Memory B cell (primary cell): ENCODE data around the gene SLIRP.
"Not testable (repeated sequence)": the region's sequence is repeated elsewhere in the genome, so short reads cannot be mapped to it uniquely, and the experiment has no call there.

Experiments used
- ATAC-seq: fragments of 150-1000 bp; cut with Tn5 transposase; 2 replicates; pipeline ENCODE4 v1.10.0; 2021; ENCODE audit warnings: low read depth, mild to moderate bottlenecking, moderate library complexity
- DNase-seq, 2 donors: peaks; one replicate each; pipeline ENCODE4 v3.0.0; 2022; ENCODE audit warnings: low spot score in 2 of 2
- H3K27ac Mint-ChIP-seq: one replicate; pipeline ENCODE4 v1.8.0; 2022; ENCODE audit warnings: mild to moderate bottlenecking, moderate library complexity, mixed read lengths
- H3K27me3 Mint-ChIP-seq: one replicate; pipeline ENCODE4 v1.8.0; 2022; ENCODE audit warnings: mixed read lengths
- H3K36me3 Mint-ChIP-seq: one replicate; pipeline ENCODE4 v1.8.0; 2022; ENCODE audit warnings: mild to moderate bottlenecking, mixed read lengths
- H3K4me1 Mint-ChIP-seq: one replicate; pipeline ENCODE4 v1.8.0; 2022; ENCODE audit warnings: mixed read lengths
- H3K4me3 Mint-ChIP-seq: one replicate; pipeline ENCODE4 v1.8.0; 2022; ENCODE audit warnings: mild to moderate bottlenecking, moderate library complexity, mixed read lengths
- H3K9me3 Mint-ChIP-seq: one replicate; pipeline ENCODE4 v1.8.0; 2022; ENCODE audit warnings: mixed read lengths

SLIRP gene

DNA sequence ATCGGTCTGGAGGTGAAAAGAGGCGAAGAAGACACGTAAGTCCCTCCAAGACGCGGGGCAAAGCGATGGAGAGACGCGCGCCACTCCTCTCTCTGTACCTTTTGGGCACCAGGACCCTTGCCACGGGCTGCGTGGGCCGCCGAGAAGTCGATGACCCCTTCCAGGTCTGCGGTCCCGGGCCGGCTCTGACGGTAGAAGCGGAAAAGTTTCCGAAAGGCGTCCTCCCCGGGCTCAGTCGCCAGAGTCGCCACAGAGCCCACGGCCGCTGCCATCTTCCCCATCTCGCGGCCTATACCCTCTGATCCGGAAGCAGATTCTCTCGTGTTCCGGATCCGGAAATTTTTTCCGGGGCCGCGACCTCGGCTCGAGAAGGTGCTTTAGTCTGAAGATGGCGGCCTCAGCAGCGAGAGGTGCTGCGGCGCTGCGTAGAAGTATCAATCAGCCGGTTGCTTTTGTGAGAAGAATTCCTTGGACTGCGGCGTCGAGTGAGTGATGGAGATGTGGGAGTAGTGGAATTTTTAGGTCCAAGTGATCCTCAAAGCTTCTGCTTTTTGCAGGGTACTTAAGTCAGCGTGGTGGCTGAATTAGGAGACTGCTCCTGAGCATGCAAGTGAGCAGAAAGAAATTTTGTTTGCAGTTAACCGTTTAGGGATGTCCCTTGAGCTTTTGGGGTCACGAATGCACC is at the start of gene SLIRP, which contains the start of gene ALKBH1:
TSS of gene SLIRP (plus strand) at position 380 of the 685 bp plus-strand sequence. CDS start at position 389, 9 bp downstream.
TSS of gene ALKBH1 (minus strand) at position 300 of the 685 bp plus-strand sequence. CDS start at position 281, 19 bp downstream.
- DNase-seq = peak; percentile 74 to 83
- H3K36me3 Mint-ChIP-seq = peaks cover 11% of the 10 kb centered on the region
- peak within 1 kb of the TSS; percentile 94 for H3K27ac Mint-ChIP-seq
- H3K9me3 Mint-ChIP-seq = no peaks in the 10 kb centered on the region
- peak within 1 kb of the TSS; percentile 92 for H3K4me3 Mint-ChIP-seq
- peak; percentile 97 for ATAC-seq
- peaks cover 23% of the 10 kb centered on the region for H3K4me1 Mint-ChIP-seq
- no peaks in the 10 kb centered on the region for H3K27me3 Mint-ChIP-seq

DNA sequence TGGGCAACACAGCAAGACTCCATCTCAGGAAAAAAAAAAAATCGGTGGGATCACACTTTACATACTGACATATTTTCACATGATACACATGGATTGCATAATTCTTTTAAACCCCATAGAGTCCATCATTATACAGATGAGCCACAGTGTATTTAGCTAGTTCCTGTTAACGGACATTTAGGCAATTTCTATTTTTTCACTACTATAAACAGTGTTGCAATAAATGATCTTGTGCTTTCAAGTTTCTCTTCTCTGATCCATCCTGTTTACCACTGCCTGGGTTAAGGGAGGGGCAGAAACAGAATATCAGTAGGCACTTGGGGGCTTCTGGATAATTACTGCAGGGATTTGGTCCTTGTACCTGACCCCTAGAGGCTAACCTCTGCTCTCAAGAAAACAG is 48.1 kb upstream of the SLIRP start:
- no peaks in the 10 kb centered on the region for H3K36me3 Mint-ChIP-seq
- peaks cover 4% of the 10 kb centered on the region for H3K27me3 Mint-ChIP-seq
- H3K27ac Mint-ChIP-seq = no peak overlapping the region
- ATAC-seq (no peak), DNase-seq (no peak)
- H3K4me1 Mint-ChIP-seq = peaks cover 8% of the 10 kb centered on the region
- no peaks in the 10 kb centered on the region for H3K9me3 Mint-ChIP-seq
- H3K4me3 Mint-ChIP-seq = no peak overlapping the region

DNA sequence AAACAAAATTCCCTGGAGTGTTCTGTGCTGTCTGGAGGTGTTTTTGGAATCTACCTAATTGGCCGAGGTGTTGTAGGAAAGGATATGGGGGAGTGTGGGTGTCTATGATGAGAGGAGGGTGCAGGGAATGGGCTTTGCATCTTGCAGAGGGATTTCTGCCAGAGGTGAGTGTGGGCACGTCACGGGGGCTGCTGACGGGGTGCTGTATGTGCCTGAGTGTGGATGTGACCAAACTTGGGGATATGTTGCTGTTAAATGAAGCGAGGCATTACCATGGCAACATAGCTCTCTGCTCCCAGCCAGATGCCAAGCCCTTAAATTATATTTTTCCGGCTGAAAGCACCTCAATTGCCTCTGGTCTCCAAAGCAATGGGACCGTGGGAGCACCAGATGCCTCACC is 47.1 kb upstream of the SLIRP start:
- no peaks in the 10 kb centered on the region for H3K9me3 Mint-ChIP-seq
- no peak for DNase-seq
- no peak overlapping the region for H3K4me3 Mint-ChIP-seq
- H3K36me3 Mint-ChIP-seq = no peaks in the 10 kb centered on the region
- H3K27ac Mint-ChIP-seq = no peak overlapping the region
- H3K4me1 Mint-ChIP-seq = peaks cover 5% of the 10 kb centered on the region
- ATAC-seq = no peak
- peaks cover 2% of the 10 kb centered on the region for H3K27me3 Mint-ChIP-seq

DNA sequence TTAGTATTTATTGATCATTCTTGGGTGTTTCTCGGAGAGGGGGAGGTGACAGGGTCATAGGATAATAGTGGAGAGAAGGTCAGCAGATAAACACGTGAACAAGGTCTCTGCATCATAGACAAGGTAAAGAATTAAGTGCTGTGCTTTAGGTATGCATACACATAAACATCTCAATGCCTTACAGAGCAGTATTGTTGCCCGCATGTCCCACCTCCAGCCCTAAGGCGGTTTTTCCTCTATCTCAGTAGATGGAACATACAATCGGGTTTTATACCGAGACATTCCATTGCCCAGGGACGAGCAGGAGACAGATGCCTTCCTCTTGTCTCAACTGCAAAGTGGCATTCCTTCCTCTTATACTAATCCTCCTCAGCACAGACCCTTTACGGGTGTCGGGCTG is 46.3 kb upstream of the SLIRP start:
- not testable (repeated sequence) for H3K9me3 Mint-ChIP-seq, H3K4me1 Mint-ChIP-seq, H3K27ac Mint-ChIP-seq, DNase-seq, H3K36me3 Mint-ChIP-seq, ATAC-seq, H3K27me3 Mint-ChIP-seq, H3K4me3 Mint-ChIP-seq

DNA sequence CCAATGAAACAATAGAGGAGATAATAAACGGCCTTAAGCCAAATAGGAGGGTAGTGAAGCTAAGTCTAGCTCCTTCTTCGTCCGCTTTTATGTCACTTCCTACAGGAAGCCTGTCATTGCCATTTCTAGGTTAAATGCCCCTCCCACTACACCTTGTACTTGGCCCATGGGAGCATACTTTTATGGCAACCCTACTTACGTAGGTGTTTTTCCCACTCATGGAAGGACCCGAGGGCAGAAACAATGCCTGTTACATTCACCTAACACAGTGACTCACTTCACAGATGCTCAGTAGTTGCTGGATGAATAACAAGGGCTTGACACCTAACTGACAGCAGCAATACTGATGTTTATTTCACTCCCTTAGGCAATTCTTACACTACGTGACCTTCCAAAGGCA is 44.6 kb upstream of the SLIRP start:
- no peak for DNase-seq
- Mint-ChIP-seq H3K27me3 (peaks cover 2% of the 10 kb centered on the region), H3K4me3 (no peak overlapping the region), H3K4me1 (peaks cover 3% of the 10 kb centered on the region), H3K9me3 (no peaks in the 10 kb centered on the region), H3K36me3 (no peaks in the 10 kb centered on the region), H3K27ac (no peak overlapping the region)
- ATAC-seq = no peak

DNA sequence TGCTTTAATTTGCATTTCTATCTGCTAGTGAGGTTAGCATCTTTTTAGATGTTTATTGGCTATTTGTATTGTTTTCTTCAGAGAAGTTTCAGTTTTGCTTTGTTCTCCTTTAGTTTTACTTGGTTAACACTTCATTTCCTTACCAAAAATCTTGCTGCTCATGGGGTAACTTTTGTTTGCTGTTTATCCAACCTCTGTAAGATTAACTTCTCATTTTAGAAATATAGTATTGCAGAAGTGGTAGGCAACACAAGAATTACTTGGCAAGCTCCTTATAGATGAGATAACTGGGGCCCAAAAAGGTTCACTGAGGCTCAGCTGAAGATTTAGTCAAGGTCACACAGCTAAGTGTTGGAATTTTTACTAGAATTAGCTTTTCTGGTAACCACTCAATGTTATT is 40.6 kb upstream of the SLIRP start:
- H3K27ac Mint-ChIP-seq = no peak overlapping the region
- DNase-seq (no peak), ATAC-seq (no peak)
- no peaks in the 10 kb centered on the region for H3K27me3 Mint-ChIP-seq
- H3K9me3 Mint-ChIP-seq = no peaks in the 10 kb centered on the region
- H3K36me3 Mint-ChIP-seq = no peaks in the 10 kb centered on the region
- no peaks in the 10 kb centered on the region for H3K4me1 Mint-ChIP-seq
- no peak overlapping the region for H3K4me3 Mint-ChIP-seq

DNA sequence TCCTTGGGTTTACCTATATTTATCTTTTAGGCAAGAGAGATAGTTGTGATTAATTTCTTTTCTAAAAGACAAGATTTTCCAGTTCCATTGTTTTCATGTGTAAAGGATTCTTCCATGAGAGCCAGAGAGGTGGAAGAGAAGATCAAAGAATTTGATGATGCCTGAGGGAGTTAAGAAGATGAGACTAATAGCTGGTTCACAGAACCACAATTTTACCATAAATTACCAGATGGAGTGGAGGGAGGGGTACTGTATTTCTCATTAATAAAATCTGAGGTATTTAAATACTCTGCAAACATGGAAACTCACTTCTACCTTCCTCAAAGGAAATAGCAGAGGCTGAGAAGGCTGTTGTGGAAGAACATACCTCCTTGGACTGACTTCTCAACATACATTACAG is 34.7 kb upstream of the SLIRP start:
- DNase-seq = no peak
- Mint-ChIP-seq H3K4me3 (no peak overlapping the region), H3K9me3 (no peaks in the 10 kb centered on the region), H3K27me3 (no peaks in the 10 kb centered on the region), H3K4me1 (no peaks in the 10 kb centered on the region), H3K36me3 (peaks cover 20% of the 10 kb centered on the region), H3K27ac (peak overlapping the region; percentile 19)
- ATAC-seq = no peak

DNA sequence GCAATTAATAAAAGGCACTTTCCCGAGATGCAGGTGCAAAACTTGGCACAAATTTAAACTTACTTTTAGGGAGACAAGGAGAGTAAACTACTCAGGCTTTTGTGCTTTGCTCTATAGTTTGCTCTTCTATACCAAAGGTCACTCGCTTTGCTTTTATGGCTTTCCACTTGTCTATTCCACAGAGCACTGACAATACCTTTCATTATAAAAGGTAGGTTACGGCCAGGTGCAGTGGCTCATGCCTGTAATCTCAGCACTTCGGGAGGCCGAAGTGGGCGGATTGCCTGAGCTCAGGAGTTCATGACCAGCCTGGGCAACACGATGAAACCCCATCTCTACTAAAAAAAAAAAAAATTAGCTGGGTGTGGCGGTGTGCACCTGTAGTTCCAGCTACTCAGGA is 33.0 kb upstream of the SLIRP start:
- Mint-ChIP-seq H3K9me3 (no peaks in the 10 kb centered on the region), H3K36me3 (peaks cover 22% of the 10 kb centered on the region), H3K4me3 (no peak overlapping the region), H3K4me1 (no peaks in the 10 kb centered on the region), H3K27ac (no peak overlapping the region), H3K27me3 (no peaks in the 10 kb centered on the region)
- DNase-seq = no peak
- ATAC-seq = no peak

DNA sequence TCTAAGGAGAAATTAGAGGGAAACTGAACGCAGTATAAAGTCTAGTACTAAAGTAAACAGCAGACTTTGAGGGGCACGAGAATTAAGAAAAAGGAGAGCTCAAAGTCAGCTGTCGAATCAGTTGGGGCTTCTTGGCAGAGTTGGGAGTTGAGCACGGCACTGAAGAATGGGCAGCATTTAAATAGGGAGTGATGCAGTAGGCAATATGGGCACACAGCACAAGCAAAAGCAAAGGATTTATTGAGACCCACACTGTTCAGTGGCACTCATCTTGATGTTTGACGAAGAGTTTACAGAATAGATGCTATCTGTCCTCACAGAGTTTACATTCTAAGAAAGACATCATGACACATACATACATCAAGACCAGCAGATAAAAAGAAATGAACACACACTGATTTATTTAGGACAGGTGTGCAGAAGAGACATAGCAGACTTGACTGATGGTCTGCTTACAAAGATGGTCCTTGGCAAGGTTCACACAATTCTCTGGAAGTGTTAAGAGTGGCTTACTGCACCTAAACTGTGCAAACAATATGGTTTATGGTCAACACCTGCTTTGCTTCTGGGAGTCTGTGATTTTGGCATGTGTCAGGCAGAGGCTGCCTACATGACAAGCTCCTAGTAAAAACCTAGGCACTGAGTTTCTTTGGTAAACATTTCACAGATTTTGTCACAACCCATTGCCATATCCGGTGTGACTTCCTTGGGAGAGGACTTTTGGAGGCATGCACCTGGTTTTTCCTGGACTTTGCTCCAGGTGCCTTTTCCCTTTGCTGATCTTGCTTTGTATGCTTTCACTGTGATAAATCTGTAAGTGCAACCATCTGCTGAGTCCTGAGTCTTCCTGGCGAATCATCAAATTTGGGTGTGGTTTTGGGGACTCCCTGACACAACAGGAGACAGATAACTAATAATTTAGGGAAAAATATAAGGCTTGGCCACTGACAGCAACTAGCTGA is 26.4 kb upstream of the SLIRP start:
- Mint-ChIP-seq H3K36me3 (peaks cover 9% of the 10 kb centered on the region), H3K9me3 (no peaks in the 10 kb centered on the region), H3K27ac (no peak overlapping the region), H3K4me1 (no peaks in the 10 kb centered on the region), H3K27me3 (no peaks in the 10 kb centered on the region), H3K4me3 (no peak overlapping the region)
- no peak for DNase-seq
- ATAC-seq = no peak

DNA sequence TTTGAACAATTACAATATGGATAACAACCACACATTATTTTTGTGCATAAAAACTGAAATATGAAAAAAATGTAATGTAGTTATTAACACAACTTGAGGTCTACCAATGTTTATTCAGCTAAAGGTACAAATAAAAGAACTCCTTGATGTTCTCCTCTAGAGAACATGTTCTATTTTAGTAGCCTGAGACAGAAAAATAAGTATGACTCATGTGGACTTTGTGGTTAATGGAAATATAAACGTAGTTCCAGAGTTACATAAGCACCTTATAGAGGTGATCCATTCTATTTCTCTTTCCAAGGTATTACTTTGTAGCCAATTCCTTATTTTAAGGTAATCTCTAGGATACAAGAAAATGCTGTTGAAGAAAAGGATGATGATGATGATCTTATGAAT is 25.7 kb upstream of the SLIRP start:
- Mint-ChIP-seq H3K27me3 (no peaks in the 10 kb centered on the region), H3K4me3 (no peak overlapping the region), H3K4me1 (no peaks in the 10 kb centered on the region), H3K27ac (no peak overlapping the region), H3K36me3 (peaks cover 13% of the 10 kb centered on the region), H3K9me3 (no peaks in the 10 kb centered on the region)
- ATAC-seq (no peak), DNase-seq (no peak)

DNA sequence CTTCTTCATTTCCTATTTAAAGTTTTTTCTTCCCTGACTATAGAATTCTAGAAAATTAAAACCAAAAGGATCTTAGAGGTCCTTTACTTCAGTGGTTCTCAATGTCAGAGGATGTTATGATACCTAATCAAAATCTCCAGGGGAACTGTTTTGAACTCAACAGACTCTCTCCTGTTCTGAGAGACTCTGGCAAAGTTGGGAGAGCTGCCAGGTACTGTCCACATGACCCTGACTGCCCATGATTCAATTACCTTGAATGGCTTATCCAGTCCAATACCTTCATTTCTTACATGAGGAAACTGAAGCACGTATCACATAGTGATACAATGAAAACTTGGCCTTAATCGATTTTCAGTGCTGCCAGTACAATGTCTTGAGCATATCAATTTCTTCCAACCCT is 16.6 kb upstream of the SLIRP start:
- Mint-ChIP-seq H3K27ac (no peak overlapping the region), H3K4me1 (no peaks in the 10 kb centered on the region), H3K9me3 (no peaks in the 10 kb centered on the region), H3K4me3 (no peak overlapping the region), H3K27me3 (no peaks in the 10 kb centered on the region), H3K36me3 (peaks cover 47% of the 10 kb centered on the region)
- DNase-seq (no peak), ATAC-seq (no peak)

DNA sequence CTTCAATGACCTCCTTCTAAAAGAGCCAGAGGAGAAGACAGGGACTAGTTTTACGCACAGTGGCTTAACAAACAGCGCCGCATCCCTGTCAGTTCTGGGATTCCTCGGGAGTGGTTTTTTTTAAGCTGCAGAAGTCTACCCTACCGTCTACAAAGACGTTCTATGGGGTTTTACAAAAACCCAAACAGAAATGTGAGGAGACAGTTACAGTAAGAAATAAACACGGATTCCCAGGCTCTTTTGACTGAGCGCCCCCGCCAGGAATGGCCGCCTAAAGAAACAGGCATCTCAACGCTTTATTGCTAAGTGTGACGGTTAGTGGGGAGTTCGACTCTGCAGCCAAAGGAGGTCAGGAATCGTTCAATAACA is 564 bp upstream of the SLIRP start:
- DNase-seq (peak in 1 of 2 donors; percentile 2), ATAC-seq (peak; percentile 19)
- H3K27me3 Mint-ChIP-seq = no peaks in the 10 kb centered on the region
- H3K4me1 Mint-ChIP-seq = peaks cover 23% of the 10 kb centered on the region
- H3K27ac Mint-ChIP-seq = peak overlapping the region; percentile 94
- no peaks in the 10 kb centered on the region for H3K9me3 Mint-ChIP-seq
- peaks cover 11% of the 10 kb centered on the region for H3K36me3 Mint-ChIP-seq
- H3K4me3 Mint-ChIP-seq = peak overlapping the region; percentile 92

DNA sequence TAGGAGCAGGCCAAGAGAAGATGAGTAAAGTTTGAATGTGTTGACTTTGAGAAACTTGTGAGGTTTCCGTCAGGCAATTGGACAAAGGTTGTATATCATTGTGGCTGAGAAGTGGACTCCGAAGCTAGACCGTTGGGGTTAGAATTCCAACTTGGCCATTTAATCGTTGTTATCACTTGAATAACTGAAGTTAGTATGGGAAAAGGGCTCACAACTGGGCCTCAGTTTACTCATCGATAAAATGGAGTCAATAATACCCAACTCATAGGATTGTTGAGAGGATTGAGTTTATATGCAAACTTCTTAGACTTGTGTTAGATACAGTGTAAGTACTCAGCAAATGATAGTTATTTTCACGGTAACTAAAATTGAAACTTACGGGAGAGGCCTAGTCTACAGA is 846 bp downstream of the SLIRP start:
- DNase-seq (no peak), ATAC-seq (no peak)
- Mint-ChIP-seq H3K9me3 (no peaks in the 10 kb centered on the region), H3K27ac (peak overlapping the region; percentile 94), H3K4me1 (peaks cover 23% of the 10 kb centered on the region), H3K36me3 (peaks cover 11% of the 10 kb centered on the region), H3K27me3 (no peaks in the 10 kb centered on the region), H3K4me3 (peak overlapping the region; percentile 92)

DNA sequence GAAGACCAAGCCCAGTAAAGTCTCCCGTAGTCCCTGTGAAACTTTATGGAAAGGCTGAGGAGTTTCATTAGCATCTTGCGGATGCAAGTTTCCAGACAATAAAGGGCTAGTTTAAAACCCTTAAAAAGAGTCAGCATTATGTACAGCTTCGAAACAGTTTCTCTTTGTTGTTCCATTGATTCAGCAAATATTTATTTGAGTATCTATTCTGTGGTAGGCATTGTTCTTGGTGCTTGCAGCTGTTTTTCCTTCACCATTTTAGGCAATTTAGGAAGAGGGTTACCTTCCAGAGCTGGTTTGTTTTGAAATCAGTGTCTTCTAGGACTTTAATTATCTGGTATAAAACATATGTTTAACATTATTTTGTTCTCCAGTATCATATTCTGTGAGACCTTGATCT is 1.5 kb downstream of the SLIRP start:
- Mint-ChIP-seq H3K4me1 (peaks cover 23% of the 10 kb centered on the region), H3K27ac (peak overlapping the region; percentile 94), H3K4me3 (peak overlapping the region; percentile 92), H3K27me3 (no peaks in the 10 kb centered on the region), H3K9me3 (no peaks in the 10 kb centered on the region), H3K36me3 (peaks cover 8% of the 10 kb centered on the region)
- ATAC-seq (no peak), DNase-seq (no peak)
